HEK293T (cell line): ENCODE measurements around the gene SCGB3A2.

Source experiments
- BHLHE40 ChIP-seq: fragments of 450-650 bp; IDR thresholded peaks from 2 replicates; pipeline ENCODE4 v1.6.1; 2016; ENCODE audit warnings: mild to moderate bottlenecking, moderate library complexity, borderline replicate concordance
- FOXA1 ChIP-seq: fragments of 450-650 bp; IDR thresholded peaks from 2 replicates; pipeline ENCODE4 v1.6.1; 2016; ENCODE audit warnings: mild to moderate bottlenecking
- HDGF ChIP-seq: fragments of 450-650 bp; IDR thresholded peaks from 2 replicates; pipeline ENCODE4 v1.6.1; 2017; ENCODE audit warnings: antibody characterized with exemption, borderline replicate concordance
- L3MBTL2 ChIP-seq: fragments of 450-650 bp; conservative IDR thresholded peaks from 2 replicates; pipeline ENCODE4 v1.6.1; 2016; ENCODE audit warnings: mild to moderate bottlenecking
- NFRKB ChIP-seq: fragments of 450-650 bp; IDR thresholded peaks from 2 replicates; pipeline ENCODE4 v1.6.1; 2016; ENCODE audit warnings: mild to moderate bottlenecking, moderate library complexity
- SP1 ChIP-seq: fragments of 450-650 bp; IDR thresholded peaks from 2 replicates; pipeline ENCODE4 v1.6.1; 2017
- TF ChIP-seq, protein P1 (sequence below): fragments of 450-650 bp; IDR thresholded peaks from 2 replicates; pipeline ENCODE4 v1.6.1; 2016

DNA sequence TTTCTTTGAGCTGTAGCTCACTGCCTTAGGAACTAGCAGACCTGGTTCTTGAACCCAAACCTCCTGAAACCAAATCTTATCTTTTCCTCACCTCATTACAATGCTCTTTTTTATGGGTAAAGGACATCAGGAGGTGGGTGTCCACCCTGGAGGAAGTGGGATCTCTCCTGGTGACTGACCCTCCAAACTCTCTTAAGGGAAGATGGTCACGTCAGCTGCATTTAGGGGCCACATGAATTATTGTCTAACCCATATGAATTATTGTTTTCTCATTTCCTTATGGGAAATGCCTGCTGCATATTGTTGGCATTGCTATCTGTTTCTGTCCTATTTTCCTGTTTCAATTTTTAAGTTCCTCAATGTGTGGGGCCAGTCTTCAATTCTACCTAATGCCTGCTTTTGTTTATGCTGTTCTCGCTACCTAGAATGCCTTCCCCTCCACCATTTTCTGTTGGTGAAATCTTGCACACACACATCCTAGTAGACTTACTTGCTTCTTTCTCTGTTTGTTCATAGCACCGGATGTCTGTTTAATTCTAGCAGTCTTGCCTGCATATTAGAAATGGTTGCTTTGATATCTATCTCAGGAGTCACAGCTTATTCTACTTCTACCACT, 25.0 kb upstream of the SCGB3A2 start:
- TF ChIP-seq FOXA1, result no peak
- TF ChIP-seq, protein P1, sequence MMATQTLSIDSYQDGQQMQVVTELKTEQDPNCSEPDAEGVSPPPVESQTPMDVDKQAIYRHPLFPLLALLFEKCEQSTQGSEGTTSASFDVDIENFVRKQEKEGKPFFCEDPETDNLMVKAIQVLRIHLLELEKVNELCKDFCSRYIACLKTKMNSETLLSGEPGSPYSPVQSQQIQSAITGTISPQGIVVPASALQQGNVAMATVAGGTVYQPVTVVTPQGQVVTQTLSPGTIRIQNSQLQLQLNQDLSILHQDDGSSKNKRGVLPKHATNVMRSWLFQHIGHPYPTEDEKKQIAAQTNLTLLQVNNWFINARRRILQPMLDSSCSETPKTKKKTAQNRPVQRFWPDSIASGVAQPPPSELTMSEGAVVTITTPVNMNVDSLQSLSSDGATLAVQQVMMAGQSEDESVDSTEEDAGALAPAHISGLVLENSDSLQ, result no peak
- TF ChIP-seq SP1, result no peak
- no peak for TF ChIP-seq BHLHE40
- TF ChIP-seq HDGF, result no peak
- TF ChIP-seq NFRKB, result no peak
- no peak for TF ChIP-seq L3MBTL2
